Loucy (cell line): ENCODE measurements around the gene TNFAIP8.
A peak's percentile ranks its signal among the peaks of the same experiment; 100 is the strongest.

Experiments
- H2AFZ ChIP-seq: fragments of 200-600 bp; sonication (generic); 2 replicates; pipeline ENCODE4 v1.6.0; 2016; ENCODE audit warnings: antibody characterized with exemption, mild to moderate bottlenecking, low read length, moderate library complexity
- H3F3A ChIP-seq: fragments of 200-600 bp; 2 replicates; pipeline ENCODE4 v1.6.0; 2016; ENCODE audit warnings: antibody characterized with exemption, low read depth, mild to moderate bottlenecking
- H3K27me3 ChIP-seq: fragments of 200-600 bp; sonication (generic); 2 replicates; pipeline ENCODE4 v1.6.1; 2014; ENCODE audit warnings: low read length, mild to moderate bottlenecking; ENCODE audit not compliant: insufficient read depth, poor library complexity, severe bottlenecking
- H3K36me3 ChIP-seq: fragments of 200-600 bp; sonication (generic); 2 replicates; pipeline ENCODE4 v1.6.1; 2016; ENCODE audit warnings: low read length; ENCODE audit not compliant: insufficient read depth
- H3K4me1 ChIP-seq: fragments of 200-600 bp; sonication (generic); 2 replicates; pipeline ENCODE4 v1.5.1; 2014; ENCODE audit warnings: low read length, mild to moderate bottlenecking; ENCODE audit not compliant: insufficient read depth, poor library complexity, severe bottlenecking
- H3K4me2 ChIP-seq: fragments of 200-600 bp; sonication (generic); 2 replicates; pipeline ENCODE4 v1.6.0; 2014; ENCODE audit warnings: antibody characterized with exemption, low read length, low read depth, mild to moderate bottlenecking; ENCODE audit not compliant: poor library complexity, severe bottlenecking
- H3K4me3 ChIP-seq: fragments of 200-600 bp; sonication (generic); 2 replicates; pipeline ENCODE4 v1.5.1; 2014; ENCODE audit warnings: low read length, mild to moderate bottlenecking, mixed read lengths; ENCODE audit not compliant: poor library complexity, severe bottlenecking
- H3K79me2 ChIP-seq: fragments of 200-600 bp; sonication (generic); 2 replicates; pipeline ENCODE4 v1.6.1; 2014; ENCODE audit warnings: low read length; ENCODE audit not compliant: insufficient read depth
- H3K9ac ChIP-seq: fragments of 200-600 bp; sonication (generic); 2 replicates; pipeline ENCODE4 v1.6.0; 2014; ENCODE audit warnings: mild to moderate bottlenecking, low read depth, low read length, moderate library complexity; ENCODE audit not compliant: poor library complexity, severe bottlenecking
- H3K9me2 ChIP-seq: fragments of 200-600 bp; sonication (generic); replicated peaks from 2 replicates; pipeline ENCODE4 v1.6.1; 2016; ENCODE audit warnings: low read depth, low read length, mixed read lengths
- H3K9me3 ChIP-seq: fragments of 200-600 bp; sonication (generic); 2 replicates; pipeline ENCODE4 v1.6.1; 2014; ENCODE audit warnings: mild to moderate bottlenecking, antibody characterized with exemption, low read length, low read depth; ENCODE audit not compliant: insufficient read depth
- H4K20me1 ChIP-seq: fragments of 200-600 bp; sonication (generic); 2 replicates; pipeline ENCODE4 v1.6.0; 2014; ENCODE audit warnings: antibody characterized with exemption, low read length, mild to moderate bottlenecking; ENCODE audit not compliant: insufficient read depth, poor library complexity, severe bottlenecking
- CTCF ChIP-seq: fragments of 200-600 bp; sonication (generic); conservative IDR thresholded peaks from 2 replicates; pipeline ENCODE4 v1.5.1; 2014; ENCODE audit warnings: mild to moderate bottlenecking, antibody characterized with exemption, low read length
- EZH2phosphoT487 ChIP-seq: fragments of 200-600 bp; IDR thresholded peaks from 2 replicates; pipeline ENCODE4 v1.6.1; 2018; ENCODE audit warnings: antibody characterized with exemption, mild to moderate bottlenecking, moderate library complexity, borderline replicate concordance

The TNFAIP8 gene

GRCh38 chr5:119330367-119331183 is 25.2 kb upstream of the TNFAIP8 start:
- no peak for TF ChIP-seq CTCF
- no peak for TF ChIP-seq EZH2phosphoT487
- Histone ChIP-seq H3K79me2 (peaks cover 85% of the 10 kb centered on the region), H3K9me3 (no peaks in the 10 kb centered on the region), H2AFZ (no peak overlapping the region), H3K4me3 (no peak overlapping the region), H3K4me2 (peak overlapping the region; percentile 35), H3K27me3 (no peaks in the 10 kb centered on the region), H3K9ac (peak overlapping the region; percentile 46), H3K4me1 (peaks cover 67% of the 10 kb centered on the region), H4K20me1 (peaks cover 10% of the 10 kb centered on the region), H3K9me2 (no peaks in the 10 kb centered on the region), H3F3A (no peaks in the 10 kb centered on the region; the same call in 1 of the 2 replicates), H3K36me3 (no peaks in the 10 kb centered on the region)

GRCh38 chr5:119331566-119332095 is 24.2 kb upstream of the TNFAIP8 start:
- H3K9ac ChIP-seq, result no peak overlapping the region
- no peak for TF ChIP-seq CTCF
- TF ChIP-seq EZH2phosphoT487, result no peak
- no peak overlapping the region for H2AFZ ChIP-seq

GRCh38 chr5:119332208-119332607 is 23.6 kb upstream of the TNFAIP8 start:
- H3F3A ChIP-seq, result no peaks in the 10 kb centered on the region; the same call in 1 of the 2 replicates
- H2AFZ ChIP-seq, result no peak overlapping the region
- H3K4me1 ChIP-seq, result peaks cover 61% of the 10 kb centered on the region
- TF ChIP-seq CTCF (no peak), EZH2phosphoT487 (no peak)
- no peak overlapping the region for H3K9ac ChIP-seq
- H3K27me3 ChIP-seq, result no peaks in the 10 kb centered on the region
- H3K36me3 ChIP-seq, result no peaks in the 10 kb centered on the region
- H3K4me3 ChIP-seq, result no peak overlapping the region
- no peaks in the 10 kb centered on the region for H3K9me2 ChIP-seq
- peaks cover 84% of the 10 kb centered on the region for H3K79me2 ChIP-seq
- no peak overlapping the region for H3K4me2 ChIP-seq
- H4K20me1 ChIP-seq, result peaks cover 15% of the 10 kb centered on the region
- no peaks in the 10 kb centered on the region for H3K9me3 ChIP-seq

More at GRCh38 chr5:119331566-119332095, 24.2 kb upstream of the TNFAIP8 start:
- no peak overlapping the region for H3K4me2 ChIP-seq
- H3K79me2 ChIP-seq, result peaks cover 84% of the 10 kb centered on the region
- H3K36me3 ChIP-seq, result no peaks in the 10 kb centered on the region
- no peaks in the 10 kb centered on the region for H3K9me3 ChIP-seq
- no peak overlapping the region for H3K4me3 ChIP-seq
- H4K20me1 ChIP-seq, result peaks cover 10% of the 10 kb centered on the region
- no peaks in the 10 kb centered on the region; the same call in 1 of the 2 replicates for H3F3A ChIP-seq
- H3K4me1 ChIP-seq, result peaks cover 61% of the 10 kb centered on the region
- H3K27me3 ChIP-seq, result no peaks in the 10 kb centered on the region
- no peaks in the 10 kb centered on the region for H3K9me2 ChIP-seq
